OCI-LY1 (cell line): ENCODE results near the gene NKIRAS1.

Experiments used
- H2AFZ ChIP-seq: fragments of 200-600 bp; sonication (generic), shearing (Covaris generic); 2 replicates; pipeline ENCODE4 v1.6.0; 2014; ENCODE audit warnings: antibody characterized with exemption, mild to moderate bottlenecking, low read length
- H3F3A ChIP-seq: fragments of 200-600 bp; sonication (generic), shearing (Covaris generic); 2 replicates; pipeline ENCODE4 v1.6.0; 2014; ENCODE audit warnings: mild to moderate bottlenecking, antibody characterized with exemption, low read length, moderate library complexity; ENCODE audit not compliant: insufficient read depth
- H3K27ac ChIP-seq: fragments of 200-600 bp; sonication (generic); 2 replicates; pipeline ENCODE4 v1.5.1; 2014; ENCODE audit warnings: low read length, mixed run types, mild to moderate bottlenecking, low read depth; ENCODE audit not compliant: poor library complexity, severe bottlenecking
- H3K27me3 ChIP-seq: fragments of 200-600 bp; sonication (generic); 2 replicates; pipeline ENCODE4 v1.6.0; 2014; ENCODE audit warnings: antibody characterized with exemption, mild to moderate bottlenecking, low read length, moderate library complexity; ENCODE audit not compliant: insufficient read depth
- H3K36me3 ChIP-seq: fragments of 200-600 bp; sonication (generic); 2 replicates; pipeline ENCODE4 v1.6.1; 2014; ENCODE audit warnings: mild to moderate bottlenecking, antibody characterized with exemption, low read length, moderate library complexity, mixed read lengths; ENCODE audit not compliant: insufficient read depth
- H3K4me1 ChIP-seq: fragments of 200-600 bp; sonication (generic); 2 replicates; pipeline ENCODE4 v1.5.1; 2014; ENCODE audit warnings: mild to moderate bottlenecking, low read length, moderate library complexity; ENCODE audit not compliant: insufficient read depth, severe bottlenecking
- H3K4me2 ChIP-seq: fragments of 200-600 bp; sonication (generic), shearing (Covaris generic); 2 replicates; pipeline ENCODE4 v1.6.1; 2014; ENCODE audit warnings: low read length
- H3K4me3 ChIP-seq: fragments of 200-600 bp; sonication (generic); 2 replicates; pipeline ENCODE4 v1.5.1; 2014; ENCODE audit warnings: low read length, low read depth, mild to moderate bottlenecking, mixed read lengths; ENCODE audit not compliant: poor library complexity, severe bottlenecking
- H3K79me2 ChIP-seq: fragments of 200-600 bp; shearing (Covaris generic); 2 replicates; pipeline ENCODE4 v1.6.1; 2016; ENCODE audit warnings: mixed run types, low read length, mixed read lengths; ENCODE audit not compliant: insufficient read depth
- H3K9ac ChIP-seq: fragments of 200-600 bp; sonication (generic), shearing (Covaris generic); 2 replicates; pipeline ENCODE4 v1.6.1; 2014; ENCODE audit warnings: mild to moderate bottlenecking, low read length, mixed read lengths
- H3K9me2 ChIP-seq: fragments of 200-600 bp; sonication (generic), shearing (Covaris generic); 2 replicates; pipeline ENCODE4 v1.6.1; 2014; ENCODE audit warnings: low read depth, mild to moderate bottlenecking, low read length, mixed read lengths
- H3K9me3 ChIP-seq: fragments of 200-600 bp; shearing (Covaris generic); 2 replicates; pipeline ENCODE4 v1.6.1; 2014; ENCODE audit warnings: low read length, mixed read lengths
- H4K20me1 ChIP-seq: fragments of 200-600 bp; sonication (generic), shearing (Covaris generic); 2 replicates; pipeline ENCODE4 v1.6.0; 2016; ENCODE audit warnings: mild to moderate bottlenecking, low read length; ENCODE audit not compliant: insufficient read depth
- EZH2 ChIP-seq: fragments of 200-600 bp; sonication (generic), shearing (Covaris generic); IDR thresholded peaks from 2 replicates; pipeline ENCODE4 v1.8.0; 2017; ENCODE audit warnings: borderline replicate concordance, mixed run types, mild to moderate bottlenecking, antibody characterized with exemption, low read length, moderate library complexity, mixed read lengths
- TF ChIP-seq, protein P1 (sequence below): fragments of 200-600 bp; sonication (generic), shearing (Covaris generic); IDR thresholded peaks from 2 replicates; pipeline ENCODE4 v1.5.1; 2017; ENCODE audit warnings: mild to moderate bottlenecking, antibody characterized with exemption, low read length, moderate library complexity, mixed read lengths

NKIRAS1 gene

DNA sequence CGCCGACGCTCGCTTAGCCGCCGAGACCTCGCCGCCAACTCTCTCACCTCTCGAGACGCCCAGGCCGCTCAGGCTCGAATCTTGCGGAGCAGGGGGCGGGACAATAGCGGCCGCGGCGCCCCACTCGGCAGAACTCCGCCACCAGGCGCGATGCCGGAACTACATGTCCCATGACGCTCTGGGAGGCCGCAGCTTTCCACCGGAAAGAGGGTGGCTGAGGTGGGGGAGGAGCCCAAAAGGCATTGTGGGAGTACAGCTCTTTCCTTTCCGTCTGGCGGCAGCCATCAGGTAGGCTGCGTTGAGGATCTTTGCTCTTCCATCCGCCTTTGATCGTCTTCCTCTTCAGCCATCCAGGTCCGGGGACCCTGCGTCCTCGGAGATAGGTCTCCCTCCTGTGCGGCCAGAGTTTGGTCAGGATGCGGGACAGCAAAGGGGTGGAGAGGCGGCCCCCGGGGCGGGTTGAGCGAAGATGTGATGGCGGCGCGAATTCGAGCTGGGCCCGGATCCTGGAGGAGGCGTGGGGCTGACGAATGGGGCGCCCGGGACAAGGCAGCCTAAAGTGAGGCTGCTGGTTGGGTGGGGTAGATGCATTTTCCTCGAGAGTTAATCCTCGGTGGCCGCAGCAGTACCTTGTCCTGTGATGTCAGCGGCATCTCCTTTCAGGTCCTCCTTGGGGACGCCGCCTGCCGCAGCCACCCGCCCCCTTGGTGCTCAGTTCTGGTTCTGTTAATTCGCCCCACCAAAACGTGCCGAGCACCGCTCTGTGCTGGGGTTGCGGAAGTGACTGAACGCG lies at the start of gene NKIRAS1, which contains the start of gene RPL15:
Gene NKIRAS1, minus strand, starts transcription at position 105 of the 793 bp plus-strand sequence. CDS start 6,086 bp downstream, outside the sequence.
Gene RPL15, plus strand, starts transcription at position 247 of the 793 bp plus-strand sequence. CDS start 728 bp downstream, outside the sequence.
- no peak for TF ChIP-seq EZH2
- TF ChIP-seq, protein P1, sequence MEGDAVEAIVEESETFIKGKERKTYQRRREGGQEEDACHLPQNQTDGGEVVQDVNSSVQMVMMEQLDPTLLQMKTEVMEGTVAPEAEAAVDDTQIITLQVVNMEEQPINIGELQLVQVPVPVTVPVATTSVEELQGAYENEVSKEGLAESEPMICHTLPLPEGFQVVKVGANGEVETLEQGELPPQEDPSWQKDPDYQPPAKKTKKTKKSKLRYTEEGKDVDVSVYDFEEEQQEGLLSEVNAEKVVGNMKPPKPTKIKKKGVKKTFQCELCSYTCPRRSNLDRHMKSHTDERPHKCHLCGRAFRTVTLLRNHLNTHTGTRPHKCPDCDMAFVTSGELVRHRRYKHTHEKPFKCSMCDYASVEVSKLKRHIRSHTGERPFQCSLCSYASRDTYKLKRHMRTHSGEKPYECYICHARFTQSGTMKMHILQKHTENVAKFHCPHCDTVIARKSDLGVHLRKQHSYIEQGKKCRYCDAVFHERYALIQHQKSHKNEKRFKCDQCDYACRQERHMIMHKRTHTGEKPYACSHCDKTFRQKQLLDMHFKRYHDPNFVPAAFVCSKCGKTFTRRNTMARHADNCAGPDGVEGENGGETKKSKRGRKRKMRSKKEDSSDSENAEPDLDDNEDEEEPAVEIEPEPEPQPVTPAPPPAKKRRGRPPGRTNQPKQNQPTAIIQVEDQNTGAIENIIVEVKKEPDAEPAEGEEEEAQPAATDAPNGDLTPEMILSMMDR = no peak
- peaks cover 13% of the 10 kb centered on the region for H3F3A ChIP-seq
- H3K4me1 ChIP-seq = peaks cover 26% of the 10 kb centered on the region
- peak within 1 kb of the TSS; percentile 90 for H3K4me3 ChIP-seq
- H3K79me2 ChIP-seq = peaks cover 13% of the 10 kb centered on the region
- peak within 1 kb of the TSS; percentile 60; the same call in 1 of the 2 replicates for H2AFZ ChIP-seq
- H3K9me2 ChIP-seq = no peaks in the 10 kb centered on the region
- no peaks in the 10 kb centered on the region for H3K9me3 ChIP-seq
- peaks cover 46% of the 10 kb centered on the region for H3K36me3 ChIP-seq
- no peaks in the 10 kb centered on the region for H4K20me1 ChIP-seq
- no peaks in the 10 kb centered on the region for H3K27me3 ChIP-seq
- peak within 1 kb of the TSS; percentile 83 for H3K27ac ChIP-seq
- H3K4me2 ChIP-seq = peak within 1 kb of the TSS; percentile 100
- H3K9ac ChIP-seq = peak within 1 kb of the TSS; percentile 95

DNA sequence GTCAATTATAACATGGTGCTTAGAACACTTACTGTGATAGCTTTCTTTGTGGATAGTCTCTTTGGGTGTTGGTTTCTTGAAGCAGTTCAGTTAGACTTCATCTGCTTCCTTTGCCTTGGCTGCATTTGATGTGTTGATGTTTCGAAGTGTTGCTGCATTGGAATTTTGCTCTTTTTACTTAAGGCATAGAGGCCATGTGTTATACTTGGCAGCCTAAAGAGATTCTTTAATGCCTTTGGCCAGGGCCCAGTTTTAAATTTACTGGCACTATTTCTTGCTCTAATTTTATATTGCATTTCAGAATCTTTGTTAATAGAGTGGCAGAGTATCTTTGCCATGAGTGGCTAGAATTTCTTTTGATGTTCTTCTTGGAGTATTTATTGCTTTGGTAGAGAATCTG lies 49.5 kb upstream of the NKIRAS1 start:
- Histone ChIP-seq H3K9me2 (no peaks in the 10 kb centered on the region), H3K27ac (no peak overlapping the region), H2AFZ (no peak overlapping the region), H3K9ac (no peak overlapping the region), H3K36me3 (peaks cover 17% of the 10 kb centered on the region; the same call in 1 of the 2 replicates), H3K4me2 (no peak overlapping the region), H3K79me2 (no peaks in the 10 kb centered on the region), H3K27me3 (no peaks in the 10 kb centered on the region), H3F3A (no peaks in the 10 kb centered on the region), H4K20me1 (no peaks in the 10 kb centered on the region), H3K4me3 (no peak overlapping the region), H3K4me1 (no peaks in the 10 kb centered on the region), H3K9me3 (no peaks in the 10 kb centered on the region)
- TF ChIP-seq EZH2 = no peak
- TF ChIP-seq, protein P1 = no peak

DNA sequence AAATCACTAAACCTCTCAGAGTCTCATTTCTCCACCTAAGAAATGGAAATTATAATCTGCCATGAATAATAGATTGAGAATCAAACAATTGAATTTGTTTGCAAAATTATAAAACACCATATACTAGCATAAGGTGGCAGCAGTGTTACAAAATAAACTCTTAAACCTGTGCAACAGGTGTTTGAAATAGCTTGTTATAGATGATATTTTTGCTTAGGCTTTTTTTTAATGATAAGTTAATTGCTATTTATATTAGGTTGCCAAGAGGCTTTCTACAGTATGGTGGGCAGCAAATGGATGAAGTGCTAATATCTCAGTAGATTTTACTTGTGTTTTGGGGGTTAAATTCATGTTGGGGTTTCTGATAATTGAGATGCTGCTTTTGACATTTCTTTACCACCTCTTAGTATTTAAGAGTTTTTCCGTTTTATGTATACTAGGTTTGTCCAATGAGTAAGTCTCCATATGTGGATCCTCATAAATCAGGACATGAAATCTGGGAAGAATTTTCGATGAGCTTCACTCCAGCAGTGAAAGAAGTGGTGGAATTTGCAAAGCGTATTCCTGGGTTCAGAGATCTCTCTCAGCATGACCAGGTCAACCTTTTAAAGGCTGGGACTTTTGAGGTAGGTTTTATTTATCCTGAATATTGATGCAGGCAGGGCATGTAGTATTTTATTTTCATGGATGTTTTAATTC lies 47.9 kb upstream of the NKIRAS1 start:
- Histone ChIP-seq H3K9ac (no peak overlapping the region), H3F3A (no peaks in the 10 kb centered on the region), H3K36me3 (peaks cover 17% of the 10 kb centered on the region; the same call in 1 of the 2 replicates), H3K79me2 (no peaks in the 10 kb centered on the region), H2AFZ (no peak overlapping the region), H3K4me3 (no peak overlapping the region), H3K27ac (no peak overlapping the region), H4K20me1 (no peaks in the 10 kb centered on the region), H3K27me3 (no peaks in the 10 kb centered on the region), H3K4me1 (no peaks in the 10 kb centered on the region), H3K9me2 (no peaks in the 10 kb centered on the region), H3K9me3 (no peaks in the 10 kb centered on the region), H3K4me2 (no peak overlapping the region)
- TF ChIP-seq, protein P1 = no peak
- TF ChIP-seq EZH2 = no peak
